ENCODE measurements around the gene CBFA2T3.

CBFA2T3 gene

DNA sequence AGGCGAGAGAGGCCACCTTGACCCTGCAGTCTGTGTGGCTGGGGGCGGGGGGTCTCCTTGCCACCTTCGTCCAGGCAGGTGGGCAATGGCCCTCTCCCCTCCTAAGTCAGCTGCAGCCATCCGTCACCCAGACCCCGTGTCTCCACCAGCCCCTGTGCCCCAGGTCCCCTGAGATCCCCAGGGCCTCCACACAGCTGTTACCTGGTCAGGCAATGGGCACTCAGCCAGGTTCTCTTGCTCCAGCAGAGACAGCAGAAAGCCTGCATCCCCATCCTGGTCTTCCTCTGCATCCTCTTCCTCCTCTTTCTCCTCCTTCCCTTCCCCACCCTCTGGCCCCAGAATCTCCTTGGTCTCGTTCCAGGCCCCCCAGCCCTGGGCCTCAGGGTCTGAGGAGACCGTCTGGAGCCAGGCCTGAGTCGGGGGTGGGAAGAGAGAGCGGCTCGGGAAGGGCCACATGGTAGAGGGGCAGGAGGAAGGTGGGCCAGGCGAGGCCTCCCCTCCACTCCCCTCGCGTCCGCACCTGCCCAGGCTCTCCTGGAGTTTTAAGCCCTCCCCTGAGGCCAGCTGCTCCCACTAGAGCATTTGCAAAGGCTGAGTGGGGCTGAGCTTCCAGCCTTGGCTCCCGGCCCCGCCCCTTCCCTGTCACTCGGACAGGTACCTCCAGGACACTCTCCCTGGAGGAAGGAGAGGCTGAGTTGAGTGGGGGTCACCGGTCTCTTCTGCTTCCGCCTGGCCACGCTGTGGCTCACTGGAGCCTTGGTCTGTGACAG is 110.7 kb downstream of the CBFA2T3 start, which contains the start of gene PABPN1L:
Gene PABPN1L, minus strand, starts transcription at position 510 of the 770 bp plus-strand sequence. Its CDS starts 54 bp downstream, at position 456.
- no peaks in the 10 kb centered on the region for H3K4me1 ChIP-seq (ENCODE audit: control insufficient read depth, insufficient read depth, low read length)
- ChIA-PET CTCF (interaction anchor here (0.9 kb wide), 1 partner anchor 8 kb away, joined by 4 read pairs; no protein-coding TSS in a partner anchor), POLR2A (interaction anchor here (0.6 kb wide), 1 partner anchor 791 kb away, joined by 5 read pairs; the partner anchor contains the start of genes CHMP1A and SPATA33)
- TF ChIP-seq ZNF423 (tag by site-specific recombination; IDR thresholded peaks at IDR 0.05) (no peak), ZNF148 (tag by site-specific recombination; IDR thresholded peaks at IDR 0.05; ENCODE audit: borderline replicate concordance) (no peak), ZNF211 (tag by site-specific recombination; IDR thresholded peaks at IDR 0.05; ENCODE audit: low read depth) (no peak), ZNF768 (tag by site-specific recombination; IDR thresholded peaks at IDR 0.05) (no peak), ZNF23 (tag by site-specific recombination; IDR thresholded peaks at IDR 0.05; ENCODE audit: borderline replicate concordance) (no peak), ZNF169 (tag by site-specific recombination; IDR thresholded peaks at IDR 0.05) (no peak), ZNF660 (tag by site-specific recombination; IDR thresholded peaks at IDR 0.05) (no peak), ZBTB8A (tag by site-specific recombination; IDR thresholded peaks at IDR 0.05) (no peak), ZNF223 (tag by site-specific recombination; IDR thresholded peaks at IDR 0.05) (no peak), ZNF658 (tag by site-specific recombination; IDR thresholded peaks at IDR 0.05) (no peak), ZNF155 (tag by site-specific recombination; IDR thresholded peaks at IDR 0.05) (no peak), ZNF112 (tag by site-specific recombination; IDR thresholded peaks at IDR 0.05) (no peak)
- TF ChIP-seq, protein P1, sequence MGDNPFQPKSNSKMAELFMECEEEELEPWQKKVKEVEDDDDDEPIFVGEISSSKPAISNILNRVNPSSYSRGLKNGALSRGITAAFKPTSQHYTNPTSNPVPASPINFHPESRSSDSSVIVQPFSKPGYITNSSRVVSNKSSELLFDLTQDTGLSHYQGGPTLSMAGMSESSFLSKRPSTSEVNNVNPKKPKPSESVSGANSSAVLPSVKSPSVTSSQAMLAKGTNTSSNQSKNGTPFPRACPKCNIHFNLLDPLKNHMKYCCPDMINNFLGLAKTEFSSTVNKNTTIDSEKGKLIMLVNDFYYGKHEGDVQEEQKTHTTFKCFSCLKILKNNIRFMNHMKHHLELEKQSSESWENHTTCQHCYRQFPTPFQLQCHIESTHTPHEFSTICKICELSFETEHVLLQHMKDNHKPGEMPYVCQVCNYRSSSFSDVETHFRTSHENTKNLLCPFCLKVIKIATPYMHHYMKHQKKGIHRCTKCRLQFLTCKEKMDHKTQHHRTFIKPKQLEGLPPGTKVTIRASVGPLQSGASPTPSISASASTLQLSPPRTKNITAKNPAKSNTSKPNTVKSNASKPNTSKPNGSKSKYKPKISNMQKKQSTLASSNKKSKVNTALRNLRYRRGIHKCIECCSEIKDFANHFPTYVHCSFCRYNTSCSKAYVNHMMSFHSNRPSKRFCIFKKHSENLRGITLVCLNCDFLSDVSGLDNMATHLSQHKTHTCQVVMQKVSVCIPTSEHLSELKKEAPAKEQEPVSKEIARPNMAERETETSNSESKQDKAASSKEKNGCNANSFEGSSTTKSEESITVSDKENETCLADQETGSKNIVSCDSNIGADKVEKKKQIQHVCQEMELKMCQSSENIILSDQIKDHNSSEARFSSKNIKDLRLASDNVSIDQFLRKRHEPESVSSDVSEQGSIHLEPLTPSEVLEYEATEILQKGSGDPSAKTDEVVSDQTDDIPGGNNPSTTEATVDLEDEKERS (tag by site-specific recombination; IDR thresholded peaks at IDR 0.05) = no peak
- peaks cover 0 to 12% of the 10 kb centered on the region in 2 experiments; a peak in 1 of 3 replicates for H3K36me3 ChIP-seq (ENCODE audit: control insufficient read depth in 2 of 2, insufficient read depth in 1 of 2, low read length in 2 of 2)
- no peak within 1 kb of the TSS for H3K27ac ChIP-seq (ENCODE audit: extremely low read depth, low read depth, low read length)
- H3K9me3 ChIP-seq (ENCODE audit: control insufficient read depth, insufficient read depth, low read depth, low read length) = no peaks in the 10 kb centered on the region
- H3K4me3 ChIP-seq (ENCODE audit: low read depth, low read length) = no peak within 1 kb of the TSS

- TF ChIP-seq HOXC10 (CRISPR knock-in tag; IDR thresholded peaks at IDR 0.05) (no peak), ZNF670 (tag by site-specific recombination; IDR thresholded peaks at IDR 0.05; ENCODE audit: low read depth) (no peak), HOXD13 (CRISPR knock-in tag; IDR thresholded peaks at IDR 0.05; ENCODE audit: borderline replicate concordance) (no peak), ZNF146 (tag by site-specific recombination; IDR thresholded peaks at IDR 0.05) (no peak), SP2 (tag by site-specific recombination; IDR thresholded peaks at IDR 0.05) (no peak), ZBTB20 (tag by site-specific recombination; IDR thresholded peaks at IDR 0.05) (no peak), ZNF157 (tag by site-specific recombination; IDR thresholded peaks at IDR 0.05) (no peak), ZNF433 (tag by site-specific recombination; IDR thresholded peaks at IDR 0.05; ENCODE audit: low read depth) (no peak), ZSCAN16 (tag by site-specific recombination; IDR thresholded peaks at IDR 0.05) (no peak)
- TF ChIP-seq, protein P1 (tag by site-specific recombination; IDR thresholded peaks at IDR 0.05) = no peak
- no peak overlapping the region for H3K27ac ChIP-seq (ENCODE audit: extremely low read depth, low read depth, low read length)
- no peaks in the 10 kb centered on the region for H3K4me1 ChIP-seq (ENCODE audit: control insufficient read depth, insufficient read depth, low read length)
- no peak overlapping the region for H3K4me3 ChIP-seq (ENCODE audit: low read depth, low read length)
- POLR2A ChIA-PET = interaction anchor here (0.6 kb wide), 1 partner anchor 92 kb away, joined by 5 read pairs; no protein-coding TSS in a partner anchor
- no peaks in the 10 kb centered on the region for H3K9me3 ChIP-seq (ENCODE audit: control insufficient read depth, insufficient read depth, low read depth, low read length)
- CTCF ChIA-PET = no interaction called here
- H3K36me3 ChIP-seq (ENCODE audit: control insufficient read depth in 2 of 2, insufficient read depth in 1 of 2, low read length in 2 of 2) = peaks cover 0 to 18% of the 10 kb centered on the region in 2 experiments; a peak in 1 of 3 replicates
These were observed 111.3 kb downstream of the CBFA2T3 start for GRCh38 chr16:88865742-88866141.

All from HEK293 (cell line).